ENCODE data around the gene HDAC6.

DNA sequence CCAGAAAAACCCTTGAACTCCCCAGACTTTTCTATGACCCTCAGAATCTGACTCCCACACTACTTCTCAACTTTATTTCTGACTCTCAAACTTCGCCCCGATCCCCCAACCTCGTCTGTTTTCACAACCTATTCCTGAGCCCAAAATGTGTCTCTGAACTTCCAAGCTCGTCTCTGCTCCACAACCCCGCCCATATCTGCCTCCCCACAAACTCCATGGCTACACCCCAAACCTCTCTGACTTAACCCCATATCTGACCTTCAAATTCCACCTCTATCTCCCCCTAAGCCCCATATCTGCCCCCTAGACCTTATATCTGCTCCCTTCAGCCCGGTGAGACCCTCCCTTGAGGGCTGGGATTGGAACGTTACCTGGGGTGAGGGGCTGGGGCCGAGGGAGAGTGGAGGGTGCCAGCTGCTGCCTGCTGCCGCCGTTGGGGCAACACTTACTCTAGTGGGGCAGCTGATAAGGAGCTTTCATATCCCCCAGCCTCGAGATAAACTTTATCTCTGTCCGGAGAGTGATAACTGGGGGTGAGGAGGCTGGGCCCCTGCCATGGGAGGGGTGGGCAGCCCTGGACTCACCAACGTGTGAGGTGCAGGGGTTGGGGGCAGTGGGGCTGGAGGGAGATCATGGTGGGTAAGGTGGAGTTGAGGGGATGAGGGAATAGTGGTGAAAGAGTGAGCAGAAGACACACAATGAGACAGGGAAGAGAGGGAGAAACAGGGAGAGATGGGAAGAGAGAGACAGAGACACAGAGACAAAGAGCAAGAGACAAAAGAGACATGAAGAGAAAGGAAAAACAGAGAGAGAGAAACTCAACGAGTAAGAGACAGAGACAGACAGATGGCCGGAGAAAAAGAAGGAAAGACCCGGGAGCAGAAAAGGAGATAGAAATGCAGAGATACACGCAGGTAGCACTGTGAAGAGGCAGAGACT, 14.1 kb upstream of the HDAC6 start:
- TF ChIP-seq POLR2AphosphoS5 (IDR thresholded peaks at IDR 0.05) (no peak), POLR2A (IDR thresholded peaks at IDR 0.05) (no peak)
- TF ChIP-seq, protein P1, sequence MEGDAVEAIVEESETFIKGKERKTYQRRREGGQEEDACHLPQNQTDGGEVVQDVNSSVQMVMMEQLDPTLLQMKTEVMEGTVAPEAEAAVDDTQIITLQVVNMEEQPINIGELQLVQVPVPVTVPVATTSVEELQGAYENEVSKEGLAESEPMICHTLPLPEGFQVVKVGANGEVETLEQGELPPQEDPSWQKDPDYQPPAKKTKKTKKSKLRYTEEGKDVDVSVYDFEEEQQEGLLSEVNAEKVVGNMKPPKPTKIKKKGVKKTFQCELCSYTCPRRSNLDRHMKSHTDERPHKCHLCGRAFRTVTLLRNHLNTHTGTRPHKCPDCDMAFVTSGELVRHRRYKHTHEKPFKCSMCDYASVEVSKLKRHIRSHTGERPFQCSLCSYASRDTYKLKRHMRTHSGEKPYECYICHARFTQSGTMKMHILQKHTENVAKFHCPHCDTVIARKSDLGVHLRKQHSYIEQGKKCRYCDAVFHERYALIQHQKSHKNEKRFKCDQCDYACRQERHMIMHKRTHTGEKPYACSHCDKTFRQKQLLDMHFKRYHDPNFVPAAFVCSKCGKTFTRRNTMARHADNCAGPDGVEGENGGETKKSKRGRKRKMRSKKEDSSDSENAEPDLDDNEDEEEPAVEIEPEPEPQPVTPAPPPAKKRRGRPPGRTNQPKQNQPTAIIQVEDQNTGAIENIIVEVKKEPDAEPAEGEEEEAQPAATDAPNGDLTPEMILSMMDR (IDR thresholded peaks at IDR 0.05 in 8 of 11, conservative IDR thresholded peaks at IDR 0.05 in 3 of 11): no peak

Data from spleen (tissue), 7 donors.